ENCODE measurements around the gene EFEMP2.

- TF ChIP-seq, protein P1, sequence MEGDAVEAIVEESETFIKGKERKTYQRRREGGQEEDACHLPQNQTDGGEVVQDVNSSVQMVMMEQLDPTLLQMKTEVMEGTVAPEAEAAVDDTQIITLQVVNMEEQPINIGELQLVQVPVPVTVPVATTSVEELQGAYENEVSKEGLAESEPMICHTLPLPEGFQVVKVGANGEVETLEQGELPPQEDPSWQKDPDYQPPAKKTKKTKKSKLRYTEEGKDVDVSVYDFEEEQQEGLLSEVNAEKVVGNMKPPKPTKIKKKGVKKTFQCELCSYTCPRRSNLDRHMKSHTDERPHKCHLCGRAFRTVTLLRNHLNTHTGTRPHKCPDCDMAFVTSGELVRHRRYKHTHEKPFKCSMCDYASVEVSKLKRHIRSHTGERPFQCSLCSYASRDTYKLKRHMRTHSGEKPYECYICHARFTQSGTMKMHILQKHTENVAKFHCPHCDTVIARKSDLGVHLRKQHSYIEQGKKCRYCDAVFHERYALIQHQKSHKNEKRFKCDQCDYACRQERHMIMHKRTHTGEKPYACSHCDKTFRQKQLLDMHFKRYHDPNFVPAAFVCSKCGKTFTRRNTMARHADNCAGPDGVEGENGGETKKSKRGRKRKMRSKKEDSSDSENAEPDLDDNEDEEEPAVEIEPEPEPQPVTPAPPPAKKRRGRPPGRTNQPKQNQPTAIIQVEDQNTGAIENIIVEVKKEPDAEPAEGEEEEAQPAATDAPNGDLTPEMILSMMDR (IDR thresholded peaks at IDR 0.05; ENCODE audit: low read depth, low read length), result no peak
- TF ChIP-seq POLR2A (IDR thresholded peaks at IDR 0.05; ENCODE audit: extremely low read depth, insufficient read length), result no peak
- TF ChIP-seq, protein P2, sequence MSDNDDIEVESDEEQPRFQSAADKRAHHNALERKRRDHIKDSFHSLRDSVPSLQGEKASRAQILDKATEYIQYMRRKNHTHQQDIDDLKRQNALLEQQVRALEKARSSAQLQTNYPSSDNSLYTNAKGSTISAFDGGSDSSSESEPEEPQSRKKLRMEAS (IDR thresholded peaks at IDR 0.05; ENCODE audit: low read depth, low read length), result no peak
These were observed 45.0 kb upstream of the EFEMP2 start for GRCh38 chr11:65917434-65918210.

Measured in NB4 (cell line).